NCI-H2227 (cell line): Measurements from ENCODE around the gene METTL21C.

Experiments
- DNase-seq: peaks from one replicate; lab custom pipeline; 2025; ENCODE audit not compliant: unreplicated experiment; lab: John Stamatoyannopoulos, UW

The METTL21C gene

DNA sequence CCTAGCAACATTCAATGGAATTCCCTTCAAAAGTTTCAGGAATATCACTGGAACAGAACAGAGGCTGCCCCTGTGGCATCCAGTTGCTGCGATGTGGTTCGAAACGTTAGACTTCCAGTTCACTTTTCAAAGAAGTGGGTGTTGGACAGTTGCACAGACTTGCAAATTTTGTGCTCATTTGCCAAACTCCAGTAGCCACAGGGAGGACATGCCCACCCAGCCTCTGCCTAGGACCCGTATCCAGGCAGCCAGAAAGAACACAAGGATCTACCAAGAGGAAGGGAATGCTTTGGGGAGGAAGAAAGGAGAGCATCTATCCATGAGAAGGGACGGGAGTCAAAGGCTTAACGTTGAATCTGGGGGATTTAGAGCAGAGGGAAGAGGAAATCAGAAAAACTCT, at the start of gene METTL21C:
Gene METTL21C, minus strand, starts transcription at position 108 of the 400 bp plus-strand sequence. CDS start 546 bp downstream, outside the sequence.
- DNase-seq: no peak

DNA sequence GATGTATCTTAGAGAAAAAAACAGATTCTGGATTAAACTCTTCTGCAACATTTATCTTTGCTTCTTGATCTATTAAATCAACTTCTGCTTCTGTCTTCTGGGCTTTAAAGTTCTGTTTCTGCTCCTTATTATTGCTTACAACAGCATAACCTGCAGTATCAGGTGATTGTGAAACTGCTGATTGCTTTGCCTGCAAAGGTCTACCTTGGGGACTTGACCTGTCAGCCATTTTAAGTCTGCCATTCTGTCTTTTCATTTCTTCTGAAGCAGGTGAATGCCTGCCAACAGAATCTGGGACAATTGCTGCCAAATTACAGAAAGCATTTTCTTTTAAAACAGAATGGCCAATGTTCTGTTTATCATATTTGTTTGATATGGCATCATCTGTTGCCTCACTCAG, 47.7 kb upstream of the METTL21C start:
- no peak for DNase-seq

DNA sequence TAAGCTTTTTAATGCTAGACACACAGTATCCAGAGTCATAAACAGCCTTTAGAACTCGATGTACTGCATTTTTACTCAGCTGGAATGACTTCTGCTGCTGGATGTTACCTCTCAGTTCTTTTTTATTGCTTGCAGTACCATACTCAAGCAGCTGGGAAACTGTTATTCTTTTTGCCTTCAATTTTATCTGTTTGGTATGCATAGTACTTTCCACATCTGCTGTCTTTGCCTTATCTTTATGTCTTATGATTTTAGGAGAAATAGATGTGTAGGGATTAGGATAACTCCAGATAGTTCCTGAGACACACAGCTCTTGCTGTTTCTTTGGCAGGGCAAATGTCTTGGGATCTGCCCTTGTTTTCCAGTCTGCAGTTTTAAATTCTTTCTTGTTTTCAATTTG, 47.3 kb upstream of the METTL21C start:
- DNase-seq: no peak

DNA sequence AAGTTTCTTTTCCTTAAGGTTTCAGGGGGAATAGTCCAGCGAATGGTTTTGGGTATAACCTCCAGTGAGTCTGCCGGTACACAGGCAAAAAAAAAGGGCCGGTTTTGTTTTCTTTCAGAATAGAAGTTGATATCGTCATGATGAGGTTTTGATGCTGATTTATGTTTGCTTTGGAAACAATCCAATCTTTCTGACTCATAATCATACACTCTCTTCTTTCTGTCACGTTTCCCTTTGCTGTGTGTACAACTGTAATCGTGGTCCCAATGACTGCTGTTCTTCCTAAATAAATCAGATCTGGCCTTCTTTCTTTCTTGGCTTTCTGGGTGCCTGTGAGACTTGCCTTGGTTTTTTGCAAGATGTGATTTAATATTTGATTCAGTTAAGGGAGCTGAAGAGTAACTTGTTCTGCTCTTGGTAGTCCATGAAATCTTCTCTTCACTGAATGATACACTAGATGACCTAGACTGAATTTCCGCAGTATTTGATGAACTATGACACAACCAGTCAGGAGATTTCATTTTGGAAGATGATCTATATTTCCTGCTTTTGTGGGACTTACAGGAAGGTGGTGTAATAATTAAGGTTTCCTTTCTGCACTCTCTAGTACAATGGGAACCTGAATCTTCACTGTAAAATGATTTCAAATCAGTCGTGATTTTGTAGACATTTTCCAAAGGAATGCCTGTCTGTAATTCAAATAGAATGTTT, 34.9 kb upstream of the METTL21C start:
- DNase-seq: no peak

DNA sequence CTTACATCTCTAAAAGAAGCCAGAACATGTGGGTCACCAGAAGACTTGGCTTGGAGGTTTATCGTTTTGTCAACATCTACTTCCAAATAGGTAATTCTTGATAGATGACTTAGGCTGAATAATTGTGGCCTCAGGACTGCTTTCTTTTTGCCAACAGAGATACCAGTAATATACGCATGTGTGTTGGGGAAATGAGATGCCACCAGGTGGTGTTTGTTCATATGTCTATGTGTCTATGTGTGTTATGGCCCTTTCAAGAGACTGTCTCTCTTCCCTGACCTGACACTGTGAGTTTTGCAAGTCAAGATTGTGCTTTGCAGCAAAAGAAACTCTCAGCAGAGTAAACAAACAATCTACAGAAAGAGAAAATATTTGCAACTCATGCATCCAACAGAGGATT, 31.6 kb upstream of the METTL21C start:
- DNase-seq: no peak

DNA sequence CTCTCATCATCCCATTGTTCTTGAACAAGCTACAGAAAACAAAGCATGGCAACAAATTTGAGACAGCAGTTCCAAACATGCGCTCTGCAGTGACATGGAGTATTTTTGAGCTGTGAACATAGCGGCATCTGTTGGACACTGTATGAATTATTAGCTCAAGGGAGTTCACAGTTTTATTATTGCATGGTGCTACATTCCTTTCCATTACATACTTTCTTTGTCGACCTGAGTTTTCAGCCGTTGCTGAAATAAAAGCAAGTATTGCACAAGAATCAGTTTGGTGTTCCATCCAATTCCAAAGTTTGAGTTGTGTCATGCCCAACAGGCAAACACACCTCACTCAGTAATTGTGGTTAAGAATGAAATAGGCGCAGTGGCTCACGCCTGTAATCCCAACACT, 30.1 kb upstream of the METTL21C start:
- peak; percentile 31 for DNase-seq

DNA sequence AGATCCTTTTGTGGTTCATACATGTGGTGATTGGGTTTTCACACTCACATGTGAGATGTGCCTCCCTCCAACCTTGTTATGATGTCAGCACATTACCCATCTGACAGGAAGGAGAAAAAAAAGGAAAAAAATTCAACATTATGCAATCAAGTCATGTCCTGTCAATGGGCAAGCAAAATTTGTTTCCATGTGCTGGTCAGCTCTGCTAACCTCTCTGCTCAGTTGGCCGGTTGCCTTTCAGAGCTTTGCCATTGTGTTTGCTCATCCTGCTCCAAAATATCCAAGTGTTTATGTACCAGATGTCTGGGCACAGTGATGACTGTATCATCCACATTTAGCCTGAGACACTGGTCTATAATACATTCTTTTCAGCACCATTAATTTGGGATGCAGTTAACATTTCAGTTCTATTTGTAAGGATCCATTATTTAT, 27.0 kb upstream of the METTL21C start:
- no peak for DNase-seq

DNA sequence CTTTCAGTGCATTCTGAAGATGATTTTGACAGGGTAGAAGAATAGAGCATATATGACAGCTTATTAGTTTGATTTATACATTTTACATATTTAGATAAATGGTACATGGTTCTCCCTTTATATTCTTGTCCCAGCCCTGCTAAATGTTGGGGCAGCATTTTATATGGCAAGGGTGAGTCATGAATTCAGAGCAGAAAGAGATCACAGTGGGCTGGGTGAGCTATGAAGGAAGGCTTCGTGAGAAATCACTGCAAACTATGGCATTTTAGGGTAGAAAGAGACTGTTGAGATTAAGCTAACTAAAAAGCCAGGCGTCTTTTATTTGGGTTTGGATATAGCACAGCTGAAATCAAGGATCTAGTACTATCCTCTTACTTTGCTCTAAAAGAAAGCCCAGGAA, 23.9 kb upstream of the METTL21C start:
- no peak for DNase-seq

DNA sequence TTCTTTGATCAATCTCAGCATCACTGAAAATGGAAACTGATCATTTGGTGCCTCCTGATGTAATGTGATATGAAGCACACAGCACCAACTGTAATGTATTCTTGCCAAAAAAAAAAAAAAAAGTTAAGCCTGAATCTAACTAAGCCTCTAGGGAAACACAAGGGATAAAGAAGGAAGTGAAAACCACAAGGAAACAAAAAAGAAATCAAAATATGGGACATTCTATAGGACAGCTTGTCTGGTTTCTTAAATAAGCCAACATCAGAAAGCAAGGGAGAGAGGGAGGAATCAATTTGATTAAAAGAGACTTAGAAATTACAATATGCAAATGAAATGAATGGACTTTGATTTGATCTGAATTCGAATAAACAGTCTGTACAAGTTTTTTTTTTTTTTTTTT, 20.6 kb upstream of the METTL21C start:
- DNase-seq: no peak

DNA sequence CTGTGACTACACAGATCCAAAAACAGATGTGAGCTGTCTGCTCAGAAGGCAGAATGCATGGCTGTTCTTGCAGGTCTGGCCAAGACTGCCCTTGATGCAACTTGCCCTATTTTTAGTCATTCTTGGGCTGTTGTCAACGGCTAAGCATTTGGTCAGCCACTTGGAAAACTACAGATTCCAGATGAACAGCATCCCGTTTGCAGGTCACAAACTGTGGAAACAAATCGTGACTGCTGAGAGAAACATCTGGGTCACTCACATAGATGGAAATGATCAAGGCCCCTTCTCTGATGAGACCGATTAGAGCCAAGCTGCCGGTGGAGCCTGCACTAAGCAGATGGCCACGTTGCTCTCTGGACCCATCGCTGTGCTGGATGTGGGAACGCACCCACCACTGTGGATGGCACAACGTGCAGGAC, 15.4 kb upstream of the METTL21C start:
- DNase-seq: no peak

DNA sequence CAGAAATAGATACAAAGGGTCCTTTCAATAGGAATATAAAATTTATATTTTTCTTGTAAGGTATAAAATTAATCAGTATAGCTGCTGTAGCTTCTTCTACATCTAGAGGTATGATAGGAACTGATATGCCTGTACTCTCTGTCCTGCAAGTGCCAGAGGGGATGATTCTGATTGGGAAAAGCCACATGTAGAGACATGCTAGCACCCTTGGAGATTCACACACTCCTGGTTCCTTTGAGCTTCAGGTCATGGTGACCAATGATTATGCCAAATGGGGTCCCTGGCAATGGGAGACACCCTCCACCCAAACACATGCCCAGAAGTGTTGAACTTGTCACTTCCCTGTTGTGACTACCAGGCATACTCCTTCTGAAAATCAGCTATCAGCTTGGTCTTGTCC, 14.7 kb upstream of the METTL21C start:
- no peak for DNase-seq

DNA sequence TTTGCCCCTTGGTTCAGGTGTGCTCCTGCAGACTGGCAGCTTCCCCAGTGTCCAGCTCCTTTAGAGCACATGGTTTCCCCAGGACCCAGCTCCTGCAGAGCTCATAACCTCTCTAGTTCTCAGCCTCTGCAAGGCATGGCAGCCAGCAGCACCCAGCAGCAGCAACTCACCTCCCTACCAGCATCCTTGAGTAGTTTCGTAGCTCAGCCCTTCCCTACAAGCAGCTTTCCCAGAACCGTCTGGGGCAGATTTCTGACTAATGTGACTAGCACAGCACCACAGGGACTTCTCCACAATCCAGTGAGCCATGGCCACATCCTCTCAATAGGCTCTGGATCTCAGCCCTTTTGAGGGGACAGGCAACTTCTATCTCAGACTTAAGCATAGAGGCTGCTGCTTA, 14.1 kb upstream of the METTL21C start:
- DNase-seq: no peak

DNA sequence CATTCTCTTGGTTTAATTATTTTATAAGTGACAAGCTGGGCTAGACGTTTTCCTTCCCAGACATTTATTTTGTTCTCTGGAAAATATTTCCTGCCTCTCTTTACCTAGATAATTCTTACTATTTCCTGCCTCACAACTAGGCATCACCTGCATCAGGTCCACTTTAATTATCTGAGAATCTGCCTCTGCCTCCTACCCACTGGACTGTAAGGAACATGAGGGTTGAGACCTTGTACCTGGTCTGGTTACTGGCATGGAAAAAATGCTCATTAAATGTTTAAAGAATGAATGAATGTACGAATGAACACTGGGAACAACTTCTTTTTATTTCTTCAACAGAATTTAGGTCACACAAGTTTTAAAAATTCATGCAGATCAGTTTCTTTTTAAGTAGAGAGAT, 13.4 kb upstream of the METTL21C start:
- no peak for DNase-seq

DNA sequence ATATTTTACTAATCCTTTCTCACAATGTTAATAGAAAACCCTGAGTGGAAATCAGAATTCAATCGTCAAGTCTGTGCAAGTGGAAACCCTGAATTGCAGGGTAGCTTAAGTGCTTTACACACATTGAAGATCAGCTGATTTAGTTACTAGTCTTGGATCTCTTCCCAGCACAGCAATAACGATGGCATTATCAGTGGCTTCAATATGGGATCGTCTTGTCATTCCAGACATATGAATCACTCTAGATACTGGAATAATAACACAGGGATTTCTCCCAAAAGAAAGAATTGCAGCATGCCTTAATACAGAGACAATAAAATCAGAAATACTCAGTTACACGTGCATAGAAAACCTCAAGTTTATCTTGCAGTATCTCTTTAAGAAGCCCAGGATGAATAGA, 12.6 kb upstream of the METTL21C start:
- no peak for DNase-seq

DNA sequence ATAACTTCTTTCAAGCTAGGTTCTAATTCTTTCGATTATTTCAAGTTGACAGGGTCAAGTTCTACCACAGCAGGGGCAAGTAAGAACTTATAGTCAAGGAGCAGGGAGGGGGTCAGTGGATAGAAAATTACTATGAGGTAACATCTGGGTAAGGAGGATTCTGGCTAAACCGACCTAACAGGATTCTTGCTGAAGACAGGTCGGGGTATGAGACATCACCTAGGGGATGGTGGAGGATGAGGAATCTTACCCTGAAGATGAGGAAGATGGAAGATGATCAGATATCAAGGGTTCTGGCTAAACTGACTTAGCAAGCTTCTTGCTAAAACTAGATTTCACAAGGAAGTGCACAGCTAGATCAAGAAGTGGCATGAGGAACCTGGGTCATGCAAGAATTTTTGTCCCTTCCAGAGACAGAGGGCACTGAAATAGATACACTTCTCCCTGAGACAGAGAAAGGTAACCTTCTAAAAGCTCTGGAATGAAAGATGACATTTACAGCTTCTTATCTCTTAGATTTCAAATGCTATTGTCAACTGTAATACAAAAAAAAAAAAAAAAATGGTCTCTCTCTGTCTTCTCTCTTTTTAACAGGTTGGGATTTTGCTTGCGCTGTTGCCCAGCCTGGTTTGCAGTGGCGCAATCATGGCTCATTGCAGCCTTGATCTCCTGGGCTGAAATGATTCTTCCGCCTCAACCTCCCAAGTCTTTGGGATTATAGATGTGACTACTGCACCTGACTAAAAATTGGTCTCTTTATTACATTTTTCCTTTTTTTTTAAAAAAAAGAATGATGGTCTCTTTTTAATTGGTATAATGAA, 9.6 kb upstream of the METTL21C start:
- no peak for DNase-seq

DNA sequence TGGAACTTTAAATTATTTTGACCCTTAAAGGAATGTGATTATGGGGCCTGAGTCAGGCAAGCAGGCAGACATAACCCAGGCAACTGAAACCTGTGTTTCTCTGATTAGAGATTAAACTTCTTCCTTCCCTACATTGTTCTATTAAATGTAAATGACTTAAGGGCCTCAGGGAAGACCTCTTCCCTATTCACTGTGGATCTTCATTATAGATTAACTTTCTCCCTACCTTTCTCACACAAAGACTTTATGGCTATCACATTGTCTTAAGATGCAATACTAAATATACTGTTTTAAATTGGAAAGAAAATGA, 8.8 kb upstream of the METTL21C start:
- no peak for DNase-seq

DNA sequence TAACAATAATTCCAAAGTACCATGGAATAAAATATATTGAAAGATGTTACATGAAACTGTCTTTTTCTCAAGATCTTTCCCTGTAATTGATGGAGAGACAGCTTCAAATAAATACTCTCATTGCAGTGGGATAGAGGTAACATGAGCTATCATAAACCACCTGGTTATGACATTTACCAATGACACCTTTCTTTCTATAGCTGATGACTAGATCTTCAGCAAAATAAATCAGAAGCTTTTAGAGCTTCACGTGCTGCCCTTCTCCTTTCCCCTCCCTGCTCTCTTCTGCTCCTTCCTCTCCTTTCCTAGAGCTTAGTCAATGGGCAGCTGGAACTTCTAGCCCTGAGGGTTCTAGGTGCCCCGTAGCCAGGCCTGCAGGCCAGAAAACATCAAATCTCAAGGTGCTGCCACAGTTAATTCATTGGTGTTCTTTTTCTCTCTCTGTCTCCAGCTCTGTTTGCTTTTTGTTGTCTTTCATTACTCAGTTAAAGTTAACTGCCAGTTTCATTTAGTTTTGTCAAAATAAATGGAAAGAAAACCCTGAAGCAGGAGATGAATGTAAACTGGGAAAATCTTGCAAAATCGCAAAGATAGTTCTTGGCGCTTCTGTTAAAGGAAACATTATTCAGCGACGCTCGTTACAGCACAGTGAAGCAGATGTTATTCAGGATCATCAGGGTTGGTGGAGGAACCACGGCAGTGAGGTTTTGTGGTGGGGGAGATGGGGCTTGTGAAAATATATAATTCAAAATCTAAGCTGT, 8.3 kb upstream of the METTL21C start:
- DNase-seq: no peak

DNA sequence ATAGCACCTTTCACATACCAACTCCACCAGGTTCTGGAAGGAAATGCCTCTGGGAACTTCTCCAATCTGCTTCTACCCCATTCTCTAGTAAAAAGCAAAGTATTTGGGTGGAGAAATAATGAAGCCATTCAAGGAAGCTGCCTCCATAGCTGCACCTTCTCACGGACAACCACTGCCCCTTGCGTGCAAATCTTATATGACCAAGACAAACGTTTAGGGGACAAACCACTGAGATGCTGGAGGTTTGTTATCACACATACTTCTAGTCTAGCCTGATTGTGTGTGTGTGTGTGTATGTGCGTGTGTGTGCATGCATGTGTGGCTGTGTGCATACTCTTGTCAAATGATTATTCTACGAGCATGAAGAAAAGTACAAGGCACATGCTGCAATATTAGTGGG, 6.5 kb upstream of the METTL21C start:
- DNase-seq: no peak

DNA sequence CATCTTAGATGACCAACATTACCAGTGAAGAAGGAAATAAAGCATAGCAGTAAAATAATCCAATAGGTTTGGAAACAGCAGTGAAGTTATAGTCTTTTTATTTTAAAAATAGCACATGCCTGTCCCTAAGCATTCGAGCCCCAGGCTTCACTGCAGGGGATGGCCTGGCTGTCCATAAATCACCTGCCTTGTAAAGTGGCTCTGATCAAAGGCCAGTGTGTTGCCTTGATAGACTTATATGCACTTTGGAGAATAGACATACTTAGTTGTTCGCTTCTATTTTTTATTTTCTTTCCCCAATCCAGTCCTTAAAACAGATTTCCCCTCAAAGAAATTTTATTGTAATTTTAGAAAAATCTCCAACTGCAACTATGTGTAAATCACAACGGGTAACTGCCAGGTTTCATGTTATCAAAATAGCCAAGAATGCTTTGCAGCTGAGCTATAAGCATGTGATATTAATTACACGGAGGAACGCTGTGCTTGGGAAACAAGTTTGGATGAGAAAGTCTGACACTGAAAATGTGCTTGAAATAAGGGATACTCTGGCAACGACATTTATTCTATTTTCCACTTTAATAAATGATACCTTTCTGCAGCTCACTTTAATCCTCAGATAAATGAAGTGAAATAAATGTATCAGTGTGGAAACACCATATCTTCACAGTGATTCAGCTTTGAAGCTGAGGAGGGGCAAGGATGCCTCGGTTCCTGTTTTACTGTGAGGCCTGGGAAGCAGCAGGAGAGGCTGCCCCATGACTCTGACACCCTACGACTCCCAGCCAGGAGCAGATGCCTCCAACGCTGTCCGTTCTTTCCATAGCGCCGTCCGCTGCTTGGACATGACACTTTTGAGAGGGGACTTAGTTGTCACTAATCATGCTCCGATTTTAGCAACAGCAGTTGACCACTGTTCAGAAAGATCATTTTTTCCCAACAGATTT, 5.5 kb upstream of the METTL21C start:
- DNase-seq: peak; percentile 3

DNA sequence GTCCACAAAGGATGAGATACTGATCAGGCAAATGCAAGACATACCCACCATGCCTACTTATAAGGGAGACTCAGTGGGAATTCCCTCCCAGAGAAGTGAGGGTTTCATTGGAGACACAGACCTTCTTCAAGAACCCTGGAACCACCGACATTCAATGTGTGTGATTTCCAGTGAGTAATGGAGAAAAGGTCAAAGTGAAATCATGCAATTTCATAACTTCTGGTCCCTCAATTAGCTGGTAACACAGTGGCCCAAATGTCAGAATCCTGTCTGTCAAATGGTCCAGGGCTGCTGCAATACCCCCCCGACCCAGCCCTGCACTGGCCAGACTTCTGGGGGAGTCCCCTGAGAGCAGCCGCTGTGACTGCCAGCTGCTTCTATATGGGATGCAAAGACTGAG, 4.7 kb upstream of the METTL21C start:
- DNase-seq: no peak

DNA sequence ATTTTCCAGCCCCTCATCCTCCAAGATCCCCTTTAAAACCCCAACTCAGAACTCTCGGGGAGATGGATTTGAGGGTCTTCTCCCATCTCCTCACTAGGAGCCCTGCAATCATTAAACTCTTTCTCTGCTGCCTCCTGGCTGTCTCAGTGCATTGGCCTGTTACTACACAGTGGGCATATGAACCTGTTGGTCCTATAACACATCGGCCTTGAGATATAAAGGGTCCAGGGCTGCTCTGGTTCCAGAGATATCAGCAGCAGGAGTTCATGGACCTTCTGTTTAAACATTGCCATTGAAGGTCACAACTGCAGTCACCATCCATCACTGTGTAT, 3.8 kb upstream of the METTL21C start:
- DNase-seq: no peak
